Measurements from ENCODE around the gene DYSF.

Gene DYSF

DNA sequence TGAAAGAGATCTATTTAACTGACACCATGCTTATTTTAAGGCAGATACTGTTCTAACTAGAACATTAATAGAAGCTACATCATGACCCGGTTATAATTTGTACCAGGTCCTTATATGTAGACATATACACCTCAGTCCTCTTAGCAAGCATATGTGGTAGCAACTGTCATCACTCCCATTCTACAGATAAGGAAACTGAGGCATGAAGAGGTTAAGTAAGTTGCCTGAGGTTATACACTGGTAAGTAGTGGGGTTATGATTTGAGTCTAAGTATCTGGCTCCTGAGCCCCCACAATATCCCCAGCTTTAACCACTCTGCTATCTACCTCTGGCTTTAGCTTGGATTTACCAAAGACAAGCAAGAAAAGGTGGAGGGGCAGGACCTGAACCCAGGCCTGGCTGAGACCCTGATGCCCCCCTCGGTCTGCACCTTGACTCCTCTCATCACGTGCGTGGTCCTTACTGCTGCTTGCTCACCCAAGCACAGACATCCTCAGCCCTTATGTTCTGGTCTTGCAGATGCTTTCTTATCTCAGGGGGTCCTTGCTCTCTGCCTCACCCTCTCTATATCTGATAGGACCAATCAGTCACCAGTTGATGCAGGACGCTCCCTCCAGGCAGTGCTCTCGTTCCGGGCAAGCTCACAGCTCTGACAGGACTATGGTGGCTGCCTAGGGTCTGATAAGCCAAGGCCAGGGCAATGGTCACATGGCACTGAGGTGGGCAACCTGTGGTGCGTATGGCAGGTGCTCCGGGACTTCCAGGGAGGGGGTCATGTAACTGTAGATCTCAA is 4.0 kb downstream of the DYSF start:
- DNase-seq = no peak

DNA sequence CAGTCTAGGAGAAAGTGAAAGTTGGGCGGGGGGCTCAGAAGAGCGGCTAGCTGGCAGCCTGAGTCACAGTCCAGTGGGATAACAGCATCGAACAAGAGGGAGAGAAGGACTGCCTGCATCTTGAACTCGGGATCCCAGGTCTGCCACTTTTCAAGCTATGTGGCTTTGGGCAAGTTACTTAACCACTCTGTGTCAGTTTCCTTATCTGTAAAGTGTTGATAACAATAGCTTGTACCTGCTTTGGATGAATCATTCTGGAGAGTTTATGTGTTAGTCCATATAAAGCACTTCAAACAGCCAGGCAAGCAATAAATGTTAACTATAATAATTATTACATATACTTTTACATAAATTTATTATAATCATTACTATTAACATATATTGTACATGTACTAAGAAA is 4.6 kb downstream of the DYSF start:
- DNase-seq = no peak

DNA sequence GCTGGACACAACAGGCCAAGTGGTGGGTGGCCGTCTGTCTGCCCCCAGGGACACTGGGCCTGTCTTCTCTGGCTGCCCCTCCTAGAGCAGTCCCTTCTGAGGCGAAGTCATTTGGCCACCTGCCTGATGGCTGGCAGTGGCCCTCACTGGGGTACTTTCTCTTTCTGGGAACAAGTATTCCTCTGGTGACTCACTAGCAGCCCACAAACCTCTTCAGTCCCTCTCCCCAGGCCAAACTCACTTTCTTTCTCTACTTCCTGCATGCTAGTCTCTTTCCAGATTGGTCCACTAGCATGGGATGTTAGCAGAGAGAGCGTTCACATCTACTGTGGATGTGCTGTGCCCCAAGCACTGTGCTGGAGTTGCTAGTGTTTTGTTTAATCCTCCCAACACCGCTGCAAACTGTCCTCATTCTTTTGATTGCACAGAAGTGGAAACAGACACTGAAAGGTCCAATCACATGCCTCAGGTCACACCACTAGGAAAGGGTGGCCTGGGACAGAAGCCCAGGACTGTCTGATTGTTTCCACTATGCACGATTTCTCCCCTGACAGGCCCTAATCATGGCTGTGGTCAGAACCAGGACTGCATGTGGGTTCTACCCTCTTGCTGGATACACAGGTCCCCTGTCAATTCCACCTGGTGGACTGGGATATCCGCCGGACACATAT is 5.2 kb downstream of the DYSF start:
- DNase-seq = no peak

DNA sequence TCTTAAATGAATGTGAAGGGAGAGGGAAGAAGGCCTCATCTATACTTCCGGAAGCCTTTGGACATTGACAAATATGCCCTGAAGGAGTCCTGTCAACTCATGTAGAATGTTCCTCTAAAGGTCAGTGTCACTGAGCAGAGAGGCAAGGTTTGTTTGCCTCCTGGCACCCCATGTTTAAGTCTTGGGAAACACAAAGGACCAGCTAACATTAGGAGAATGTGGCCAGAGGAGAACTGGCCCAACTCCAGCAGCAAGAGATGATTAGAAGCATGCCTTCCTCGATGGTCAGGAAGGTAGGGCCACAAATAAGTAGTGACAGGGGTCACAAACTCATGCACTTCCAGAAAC is 5.7 kb downstream of the DYSF start:
- no peak for DNase-seq

DNA sequence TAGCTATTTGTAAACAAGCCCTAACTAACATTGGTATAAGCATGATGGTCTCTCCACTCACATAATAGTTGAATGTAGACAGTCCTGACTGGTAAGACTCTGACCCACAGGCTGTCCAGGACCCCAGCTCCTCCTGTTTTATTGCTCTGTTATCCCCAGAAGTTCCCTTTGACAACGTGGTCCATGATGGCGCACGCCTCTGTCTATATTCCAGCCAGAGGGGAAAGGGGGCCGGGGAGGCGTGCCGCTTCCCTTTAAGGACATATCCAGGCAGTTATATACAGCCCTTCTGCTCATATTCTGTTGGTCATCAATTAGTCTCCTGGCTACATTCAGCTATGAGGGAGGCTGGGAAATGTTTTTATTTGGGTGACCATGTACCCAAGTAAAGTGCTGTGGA is 6.7 kb downstream of the DYSF start:
- DNase-seq = no peak

DNA sequence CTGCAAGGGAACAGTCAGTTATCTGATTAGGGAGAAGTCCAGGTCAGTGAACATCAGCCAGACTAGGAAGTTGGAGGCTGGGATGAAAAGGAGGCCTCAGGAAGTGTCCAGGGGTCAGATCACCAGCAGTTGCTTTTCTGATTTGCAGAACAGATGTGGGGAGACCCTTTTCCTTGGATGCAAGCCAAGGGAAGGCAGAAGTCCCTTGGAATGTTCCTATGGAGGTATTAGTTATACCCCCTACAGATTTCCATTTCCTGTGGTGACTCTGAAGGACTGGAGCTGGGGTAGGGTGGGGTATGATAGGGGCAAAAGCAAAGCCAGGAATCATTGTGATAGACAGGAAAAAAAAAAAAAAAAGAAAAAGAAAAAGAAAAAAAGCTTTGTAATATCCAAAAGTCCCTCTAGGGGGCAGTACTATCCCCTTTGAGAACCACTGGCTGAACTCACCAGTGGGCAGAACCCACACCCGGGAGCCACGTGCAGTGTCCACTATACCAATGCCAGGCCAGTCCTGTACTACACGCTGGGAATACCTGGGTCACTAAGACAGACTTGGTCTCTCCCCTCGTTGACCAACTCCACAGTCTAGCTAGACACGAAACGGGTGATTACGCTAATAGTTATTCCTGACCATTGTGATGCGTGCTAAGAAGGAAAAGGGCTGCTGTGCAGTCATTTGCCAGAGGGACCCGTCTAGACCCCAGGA is 7.4 kb downstream of the DYSF start:
- no peak for DNase-seq

DNA sequence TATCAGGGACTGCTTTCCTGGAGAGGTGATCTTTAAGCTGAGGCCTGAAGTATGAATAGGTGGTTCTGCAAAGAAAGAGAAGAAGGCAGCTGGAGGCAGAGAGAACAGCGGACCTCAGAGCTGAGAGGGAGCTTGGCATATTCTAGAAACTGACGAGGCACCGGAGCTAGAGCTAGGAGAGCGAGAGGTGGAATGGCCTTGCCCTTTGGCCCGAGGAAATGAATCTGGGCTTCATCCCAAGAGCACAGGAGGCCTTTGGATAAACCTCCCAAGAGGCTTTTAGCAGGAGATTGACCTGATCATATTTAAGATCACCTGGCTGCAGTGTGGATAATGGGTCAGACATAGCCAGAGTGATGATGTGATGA is 7.9 kb downstream of the DYSF start:
- no peak for DNase-seq

DNA sequence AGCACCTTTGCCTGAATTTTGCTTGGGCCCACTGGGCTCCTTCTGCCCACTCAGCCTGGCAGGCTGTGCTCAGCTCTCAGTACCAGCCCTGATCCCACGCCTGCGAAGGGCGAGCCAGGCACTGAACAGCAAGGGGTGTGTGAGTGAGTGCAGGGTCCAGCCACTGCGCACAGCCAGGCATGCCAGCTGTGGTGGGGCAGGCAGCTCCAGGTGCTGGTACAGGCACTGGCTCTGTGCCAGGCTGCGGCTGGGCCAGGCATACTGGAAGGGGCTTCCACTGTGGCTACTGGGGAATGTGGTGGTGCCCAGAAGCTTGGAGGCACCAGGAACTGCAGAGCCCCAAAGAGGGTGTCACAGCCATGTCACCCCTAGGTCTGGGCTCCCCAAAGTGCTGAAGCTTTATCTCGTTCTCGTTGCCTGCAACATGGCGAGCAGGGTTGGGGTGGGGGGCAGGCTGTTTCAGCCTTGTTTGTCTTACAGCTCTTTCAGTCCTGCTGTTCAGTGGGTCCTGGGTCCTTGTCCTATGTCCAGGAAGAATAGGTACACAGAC is 8.8 kb downstream of the DYSF start:
- no peak for DNase-seq

DNA sequence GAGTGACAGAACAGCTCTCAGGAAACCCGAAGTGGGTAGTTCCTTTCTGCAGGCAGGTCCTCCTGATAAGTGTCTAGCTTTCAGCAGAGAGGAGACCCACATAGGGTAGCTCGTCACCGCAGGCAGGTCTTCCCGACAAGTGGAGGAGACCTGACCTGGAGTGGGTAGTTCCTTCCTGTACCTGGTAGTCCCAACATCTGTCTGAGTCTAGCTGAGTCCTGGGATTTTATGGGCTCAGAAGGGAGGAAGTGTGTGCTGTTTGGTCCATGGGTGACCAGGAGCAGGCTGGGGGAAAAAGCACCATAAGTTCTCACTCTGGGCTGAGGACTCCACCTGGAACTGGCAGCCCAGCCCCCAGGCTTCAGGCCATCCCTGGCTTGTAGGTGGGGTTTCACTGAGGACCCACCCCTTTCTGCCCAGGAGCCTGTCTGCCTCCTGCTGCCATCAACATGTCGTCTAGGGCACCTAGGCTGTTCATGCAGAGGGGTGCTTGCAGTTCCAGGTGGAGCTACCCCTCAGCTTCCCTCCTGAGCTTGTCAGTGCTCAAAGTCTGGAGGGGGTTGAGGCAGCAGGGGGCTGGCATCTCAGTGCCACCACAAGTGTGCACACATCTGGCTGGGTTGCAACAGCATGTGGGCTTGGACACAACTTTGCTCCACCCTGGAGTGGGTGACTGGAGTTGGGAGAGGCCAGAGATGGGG is 9.4 kb downstream of the DYSF start:
- no peak for DNase-seq

DNA sequence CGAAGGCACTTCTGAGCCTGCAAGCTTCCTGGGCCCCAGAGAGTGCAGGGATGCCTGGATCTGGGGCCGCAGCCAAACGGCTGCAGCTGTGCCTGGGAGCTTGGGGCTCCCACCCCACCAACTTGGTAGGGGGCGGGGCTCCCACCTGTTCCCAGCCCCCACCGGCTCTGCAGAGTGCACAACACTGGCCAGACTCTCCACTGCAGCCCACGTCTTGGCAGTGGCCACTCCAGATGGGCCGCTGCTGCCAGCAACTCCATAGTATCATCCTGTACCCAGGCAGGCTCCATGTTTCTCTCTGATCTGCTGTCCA is 9.9 kb downstream of the DYSF start:
- DNase-seq = no peak

DNA sequence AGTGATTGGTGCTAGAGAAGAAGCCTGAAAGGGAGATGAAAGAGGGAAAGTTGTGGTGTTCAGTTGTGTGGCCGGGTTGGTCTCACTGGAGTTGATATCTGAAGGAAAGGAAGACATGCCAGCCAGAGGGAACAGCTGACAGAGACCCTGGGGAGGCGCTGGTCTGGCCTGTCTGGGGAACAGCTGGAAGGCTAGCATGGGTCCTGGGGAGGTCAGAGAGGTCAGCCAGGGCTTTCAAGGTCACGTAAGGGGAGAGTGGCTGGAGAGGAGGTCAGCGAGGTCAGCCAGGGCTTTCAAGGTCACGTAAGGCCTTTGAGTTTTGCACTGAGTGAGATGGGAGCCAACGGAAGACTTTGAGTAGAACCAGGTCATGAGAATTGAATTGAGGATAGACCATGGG is 11.0 kb downstream of the DYSF start:
- DNase-seq = no peak

DNA sequence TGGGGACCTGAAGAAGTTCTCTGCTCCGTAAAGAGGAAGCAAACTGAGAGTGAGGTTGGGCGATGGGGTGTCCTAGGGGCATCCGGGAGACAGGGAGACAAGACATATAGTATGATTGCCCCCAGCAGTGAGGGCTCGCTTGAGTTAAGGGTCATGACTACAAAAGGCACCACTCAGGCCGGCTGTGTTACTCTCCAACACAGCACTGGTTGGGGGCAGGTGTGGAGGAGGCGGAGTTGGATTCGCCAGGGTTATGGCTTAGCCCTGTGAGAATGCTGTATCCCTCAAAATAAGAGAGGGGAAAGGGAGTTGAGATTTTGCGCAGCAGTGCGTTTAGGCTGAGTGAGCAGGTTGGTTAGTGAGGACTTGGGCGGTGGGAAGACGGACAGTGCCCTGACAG is 12.0 kb downstream of the DYSF start:
- DNase-seq = no peak

DNA sequence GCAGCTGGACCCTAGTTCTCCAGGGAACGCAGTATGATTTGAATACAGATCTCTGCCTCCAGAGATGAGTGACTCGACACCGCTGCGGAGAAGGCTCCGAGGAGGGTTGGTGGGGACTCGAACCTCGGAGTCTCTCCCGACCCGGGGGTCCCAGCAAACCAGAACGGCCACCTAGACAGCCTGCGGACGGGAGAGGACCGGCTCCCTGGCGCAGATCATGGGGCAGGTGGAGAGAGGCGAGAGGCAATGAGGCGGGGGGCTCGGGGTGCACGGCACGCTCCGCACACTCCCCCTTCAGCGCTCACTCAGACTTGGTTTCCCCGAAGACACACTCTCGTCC is 12.6 kb downstream of the DYSF start:
- DNase-seq = no peak

DNA sequence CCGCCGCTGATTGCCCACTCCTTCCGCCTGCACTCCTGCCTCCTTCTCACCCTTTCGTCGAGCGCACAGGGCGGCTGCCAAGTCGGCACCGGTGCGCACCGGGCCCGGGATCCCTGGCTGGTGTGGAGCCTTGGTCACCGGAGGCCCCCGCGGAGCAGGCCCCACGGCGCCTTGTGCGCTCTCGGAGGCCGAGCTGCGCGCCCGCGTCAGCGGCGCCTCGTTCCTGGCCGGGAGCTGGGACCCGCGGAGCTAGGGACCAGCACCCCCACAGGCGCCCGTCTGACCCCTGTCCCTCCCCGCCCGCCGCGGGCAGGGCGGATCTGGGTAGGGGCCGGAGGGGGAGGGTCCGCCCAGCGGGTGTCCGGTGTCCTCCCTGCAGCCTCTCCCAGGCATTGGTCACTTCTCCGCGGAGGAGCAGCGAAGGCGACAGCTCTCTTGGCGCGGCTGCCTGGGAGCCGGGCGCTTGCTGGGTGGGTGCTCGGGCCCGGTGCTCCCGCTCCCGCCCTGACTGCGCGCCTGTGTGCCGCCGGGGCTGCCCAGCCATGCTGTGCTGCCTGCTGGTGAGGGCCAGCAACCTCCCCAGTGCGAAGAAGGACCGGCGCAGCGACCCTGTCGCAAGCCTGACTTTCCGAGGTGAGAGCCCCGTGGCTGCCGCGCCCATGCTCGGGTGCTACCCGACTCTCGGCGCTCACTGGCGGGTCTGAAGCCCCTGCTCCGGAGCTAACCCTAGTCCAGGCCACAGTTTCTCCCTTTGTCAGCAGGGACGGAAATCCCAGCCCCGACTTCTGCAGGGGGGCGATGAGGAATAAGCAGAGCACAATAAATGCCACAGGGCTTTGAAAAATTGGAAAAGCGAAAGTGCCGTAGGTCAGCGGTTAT is 13.2 kb downstream of the DYSF start:
- DNase-seq = peak in 1 of 2 experiments; percentile 3

DNA sequence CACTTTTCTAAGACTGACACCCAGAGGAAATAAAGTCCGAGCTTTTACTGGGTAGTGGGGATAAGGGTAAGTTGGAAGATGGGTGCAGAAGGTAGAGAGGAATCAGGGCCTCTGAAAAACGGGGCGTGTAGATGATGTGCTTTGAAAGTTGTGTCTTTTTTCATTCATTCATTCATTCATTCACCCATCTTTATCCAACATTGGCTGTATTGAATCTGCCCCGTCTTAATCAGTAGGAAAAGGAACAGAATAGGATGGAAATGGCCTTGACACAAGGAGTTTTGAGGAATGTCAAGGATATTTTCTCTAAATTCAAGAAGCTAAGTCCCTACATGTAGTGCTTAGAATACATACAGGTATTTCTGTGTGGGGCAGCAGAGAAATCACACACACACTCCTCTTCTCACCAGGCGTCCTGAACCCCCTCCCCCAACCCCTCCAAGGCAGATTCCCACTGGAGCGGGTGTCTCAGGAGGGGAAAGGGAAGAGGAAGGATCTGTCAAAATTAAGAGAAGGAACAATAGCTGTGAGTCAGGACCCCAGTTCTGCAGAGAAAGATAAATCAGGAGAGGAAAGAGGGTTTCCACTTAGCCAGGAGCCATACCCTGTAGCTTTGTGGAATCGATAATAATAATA is 13.9 kb downstream of the DYSF start:
- DNase-seq = no peak

DNA sequence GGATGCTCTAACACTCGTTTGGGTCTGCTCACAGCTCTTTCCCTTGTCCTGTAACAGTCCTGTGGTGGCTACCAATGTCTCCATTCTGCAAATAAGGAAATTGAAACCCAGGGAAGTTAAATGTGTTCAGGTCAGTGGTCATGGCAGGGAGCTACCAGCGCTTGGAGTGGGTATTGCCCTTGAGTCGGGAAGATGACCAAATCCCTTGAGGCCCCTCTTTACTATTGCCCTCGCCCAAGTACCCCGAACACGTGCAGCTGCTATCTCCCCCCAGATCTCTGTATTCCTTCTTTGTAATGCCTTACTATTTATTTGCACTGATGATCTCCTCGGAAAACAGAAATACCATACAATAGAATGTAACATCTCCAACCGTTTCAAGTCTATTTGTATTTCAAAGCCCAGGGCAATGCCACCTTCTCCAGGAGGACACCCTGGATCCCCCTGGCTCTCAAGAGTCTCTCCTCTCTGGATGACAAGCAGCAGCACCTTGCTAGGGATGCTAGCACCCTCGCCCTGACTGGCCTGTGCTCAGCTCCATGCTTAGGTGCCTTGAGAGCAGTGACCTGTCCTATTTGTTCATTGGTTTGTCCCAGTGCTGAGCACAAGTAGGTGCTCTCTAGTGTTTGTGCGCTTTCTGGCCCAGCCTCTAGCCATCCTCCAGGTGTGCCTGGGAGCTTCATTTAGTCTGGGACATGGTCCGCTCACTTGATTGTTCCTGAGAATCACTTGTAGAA is 15.1 kb downstream of the DYSF start:
- DNase-seq = no peak

DNA sequence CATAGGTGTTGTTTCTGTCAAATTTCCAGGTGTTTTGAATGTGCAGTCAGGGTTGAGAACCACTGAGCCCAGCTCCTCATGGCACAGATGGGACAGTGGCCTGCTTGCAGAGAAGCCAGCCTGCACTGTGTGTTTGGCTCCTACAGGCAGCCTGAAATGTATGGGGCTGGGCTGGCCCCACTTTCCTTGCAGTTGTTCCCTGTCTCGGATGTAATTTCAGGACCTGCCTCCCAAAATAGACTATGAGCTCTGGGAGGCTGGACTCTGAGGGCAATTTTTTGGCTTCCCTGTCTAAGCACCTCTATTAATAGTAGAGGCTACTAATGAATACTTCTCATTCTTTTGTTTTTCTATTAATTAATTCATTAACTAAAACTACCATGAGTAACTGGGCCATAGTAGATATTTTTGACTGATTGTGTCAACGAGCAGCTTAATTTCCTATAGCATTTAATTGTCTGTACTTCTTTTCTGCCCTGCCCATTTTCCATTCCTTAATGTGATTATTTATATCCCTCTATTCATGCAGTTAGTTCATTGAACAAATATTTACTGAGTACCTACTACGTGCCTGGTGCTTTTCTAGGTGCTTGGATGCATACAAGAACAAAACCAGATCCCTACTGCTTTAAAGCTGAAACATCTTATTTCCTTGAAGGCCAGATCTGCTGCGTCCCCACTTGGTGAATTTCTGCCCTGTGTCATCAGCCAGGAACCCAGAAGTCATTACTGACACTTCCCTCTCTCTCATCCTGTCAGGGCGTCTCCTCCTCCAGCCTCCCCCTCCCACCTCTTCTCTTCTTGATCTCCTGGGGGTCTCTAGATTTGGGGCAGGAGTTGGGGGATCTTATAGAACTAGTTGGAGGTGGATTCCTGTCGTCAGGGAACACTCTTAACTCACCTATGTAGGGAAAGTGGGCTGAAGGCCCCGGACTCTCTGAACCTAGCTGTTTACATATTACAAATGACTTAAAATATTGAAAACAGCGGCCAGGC is 16.3 kb downstream of the DYSF start:
- no peak for DNase-seq

DNA sequence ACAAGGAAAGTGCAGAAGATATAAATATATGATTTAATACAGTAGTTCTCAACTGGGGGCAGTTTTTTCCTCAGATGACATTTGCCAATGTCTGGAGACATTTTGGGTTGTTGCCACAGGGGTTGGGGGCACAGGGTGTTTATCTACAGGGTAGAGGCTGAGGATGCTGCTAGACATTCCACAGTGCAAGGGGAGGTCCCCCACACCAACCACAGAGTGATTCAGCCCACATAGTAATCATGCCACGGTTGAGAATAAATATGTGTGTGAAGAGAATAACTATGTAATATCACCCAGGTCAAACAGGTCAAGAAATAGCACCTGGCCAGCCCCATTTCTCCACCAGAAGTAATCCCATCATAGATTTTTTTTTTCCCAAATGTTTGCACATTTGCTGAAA is 17.9 kb downstream of the DYSF start:
- DNase-seq = no peak

DNA sequence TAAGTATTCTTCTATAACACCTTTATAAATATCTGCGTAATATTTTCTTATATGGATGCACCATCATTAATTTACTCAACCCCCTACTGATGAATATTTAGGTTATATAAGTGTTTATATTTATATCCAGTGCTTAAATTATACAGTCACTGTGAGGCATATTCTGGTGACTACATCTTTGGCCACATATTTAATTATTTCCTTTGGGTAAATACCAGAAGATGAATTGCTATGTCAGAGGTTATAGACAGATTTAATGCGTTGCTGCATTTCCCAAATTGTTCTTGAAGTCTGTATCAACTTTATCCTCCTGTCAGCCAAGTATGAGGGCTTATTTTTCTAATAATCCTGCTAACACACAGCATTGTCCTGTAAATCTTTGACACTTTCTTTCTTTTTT is 18.7 kb downstream of the DYSF start:
- no peak for DNase-seq

All from NCI-H524 (cell line).